Mucosa of stomach (tissue), 1 donor: ENCODE measurements around the gene B4GALNT4.
A peak's percentile ranks its signal among the peaks of the same experiment; 100 is the strongest.
"Not testable (repeated sequence)": the region's sequence is repeated elsewhere in the genome, so short reads cannot be mapped to it uniquely, and the experiment has no call there.

Source experiments
- H3K27me3 ChIP-seq: one replicate; pipeline ENCODE4 v1.7.0; 2013; ENCODE audit warnings: mild to moderate bottlenecking, low read length; ENCODE audit not compliant: control insufficient read depth, insufficient read depth
- H3K36me3 ChIP-seq: one replicate; pipeline ENCODE4 v1.7.0; 2013; ENCODE audit warnings: low read length; ENCODE audit not compliant: control insufficient read depth, insufficient read depth
- H3K4me1 ChIP-seq: one replicate; pipeline ENCODE4 v1.7.0; 2013; ENCODE audit warnings: mild to moderate bottlenecking, low read length; ENCODE audit not compliant: control insufficient read depth, insufficient read depth
- H3K4me3 ChIP-seq: one replicate; pipeline ENCODE4 v1.7.0; 2013; ENCODE audit warnings: low read length
- H3K9ac ChIP-seq: one replicate; pipeline ENCODE4 v1.7.0; 2013; ENCODE audit warnings: mild to moderate bottlenecking, low read length, moderate library complexity
- H3K9me3 ChIP-seq: one replicate; pipeline ENCODE4 v1.7.0; 2013; ENCODE audit warnings: mild to moderate bottlenecking, low read length, moderate library complexity; ENCODE audit not compliant: control insufficient read depth
- donor health status: Pancreatic carcinoma.

B4GALNT4 gene

DNA sequence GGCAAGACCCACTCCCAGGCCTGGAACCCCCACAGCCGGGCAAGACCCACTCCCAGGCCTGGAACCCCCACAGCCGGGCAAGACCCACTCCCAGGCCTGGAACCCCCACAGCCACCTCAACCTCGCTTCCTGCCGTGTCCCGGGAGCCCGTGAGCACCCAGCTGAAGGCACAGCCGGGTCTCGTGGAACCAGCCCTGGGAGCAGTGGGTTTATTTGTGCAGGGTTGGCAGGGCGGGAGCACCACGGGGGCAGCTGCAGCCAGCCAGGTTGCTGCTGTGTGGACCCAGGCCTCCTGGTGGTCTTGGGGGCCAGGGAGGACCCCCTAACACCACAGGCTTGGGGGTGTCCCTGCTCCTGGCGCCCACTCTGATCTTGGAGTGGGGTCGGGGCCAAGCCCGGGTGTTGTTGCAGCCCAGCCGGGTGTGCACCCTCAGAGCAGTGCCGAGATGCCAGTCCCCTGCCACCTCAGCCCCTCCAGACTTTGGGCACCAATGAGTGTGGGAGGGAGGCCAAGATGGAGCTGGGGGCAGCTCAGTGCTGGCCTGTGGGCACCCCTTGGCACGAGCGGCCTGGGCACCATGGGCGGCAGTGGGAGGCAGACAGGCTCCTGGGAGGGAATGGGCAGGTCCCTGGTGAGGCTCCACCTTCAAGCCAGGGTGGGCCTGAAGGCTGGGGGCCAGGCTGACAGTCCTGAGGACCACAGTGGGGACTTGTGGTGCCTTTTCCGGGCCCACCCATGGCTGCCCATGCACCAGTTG lies 16.5 kb downstream of the B4GALNT4 start:
- Histone ChIP-seq H3K9ac (no peak overlapping the region), H3K27me3 (peaks cover 16% of the 10 kb centered on the region), H3K4me3 (no peak overlapping the region), H3K36me3 (no peaks in the 10 kb centered on the region), H3K4me1 (no peaks in the 10 kb centered on the region), H3K9me3 (no peaks in the 10 kb centered on the region)

DNA sequence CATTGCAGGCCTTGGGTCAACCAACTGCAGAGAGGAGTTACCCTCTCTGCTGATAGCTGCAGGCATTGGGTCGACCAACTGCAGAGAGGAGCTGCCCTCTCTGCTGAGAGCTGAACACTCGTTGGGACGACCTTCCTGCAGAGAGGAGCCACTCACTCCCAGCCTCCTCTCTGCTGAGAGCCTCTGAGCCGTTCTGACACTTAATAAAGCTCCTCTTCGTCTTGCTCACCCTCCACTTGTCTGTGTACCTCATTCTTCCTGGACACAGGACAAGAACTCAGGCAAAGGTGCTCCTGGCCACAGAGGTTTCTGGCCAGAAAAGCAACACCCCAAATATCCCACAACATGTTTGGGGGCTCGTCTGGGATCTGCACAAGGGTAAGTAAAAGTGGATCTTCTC lies 17.2 kb downstream of the B4GALNT4 start:
- H3K4me3 ChIP-seq, result no peak overlapping the region
- no peaks in the 10 kb centered on the region for H3K9me3 ChIP-seq
- no peak overlapping the region for H3K9ac ChIP-seq
- peaks cover 16% of the 10 kb centered on the region for H3K27me3 ChIP-seq
- no peaks in the 10 kb centered on the region for H3K36me3 ChIP-seq
- peaks cover 3% of the 10 kb centered on the region for H3K4me1 ChIP-seq

DNA sequence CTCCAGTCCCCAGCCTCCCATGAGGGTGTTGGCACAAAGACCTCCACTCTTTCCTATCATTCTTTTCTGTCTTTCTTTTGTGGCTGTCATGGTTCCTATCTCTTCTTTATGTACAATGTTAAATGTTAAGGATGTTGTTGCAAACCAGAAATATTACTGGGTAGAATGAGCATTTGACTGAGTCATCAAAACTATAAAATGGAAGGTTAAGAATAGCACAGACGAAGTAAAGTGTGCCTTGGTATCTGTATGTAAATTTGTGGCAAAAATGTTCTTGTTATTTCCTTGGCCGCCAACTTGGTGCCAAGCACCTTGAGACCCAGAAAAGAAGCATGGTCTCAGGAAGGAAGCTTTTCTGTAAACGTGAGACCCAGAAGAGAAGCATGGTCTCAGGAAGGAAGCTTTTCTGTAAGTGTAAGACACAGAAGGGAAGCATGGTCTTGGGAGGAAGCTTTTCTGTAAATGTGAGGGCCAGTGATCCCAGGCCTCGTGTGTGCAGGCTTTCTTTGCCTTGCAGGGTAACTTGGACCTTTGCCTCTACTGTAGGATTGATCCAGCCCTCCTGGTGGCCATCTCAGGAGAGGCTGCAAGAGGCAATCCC lies 18.0 kb downstream of the B4GALNT4 start:
- Histone ChIP-seq H3K36me3 (no peaks in the 10 kb centered on the region), H3K4me3 (no peak overlapping the region), H3K9me3 (no peaks in the 10 kb centered on the region), H3K9ac (no peak overlapping the region), H3K4me1 (peaks cover 3% of the 10 kb centered on the region), H3K27me3 (peaks cover 16% of the 10 kb centered on the region)

DNA sequence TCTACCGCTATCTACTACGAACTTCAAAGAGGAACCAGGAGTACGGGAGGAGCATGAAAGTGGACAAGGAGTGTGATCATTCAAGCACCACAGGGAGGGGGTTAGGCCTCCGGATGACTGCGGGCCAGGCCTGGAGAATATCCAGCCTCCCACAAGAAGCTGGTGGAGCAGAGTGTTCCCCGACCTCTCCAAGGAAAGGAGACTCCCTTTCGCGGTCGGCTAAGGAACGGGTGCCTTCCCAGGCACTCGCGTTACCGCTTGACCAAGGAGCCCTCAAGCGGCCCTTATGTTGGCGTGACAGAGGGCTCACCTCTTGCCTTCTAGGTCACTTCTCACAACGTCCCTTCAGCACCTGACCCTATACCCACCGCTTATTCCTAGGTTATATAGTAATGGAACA lies 20.1 kb downstream of the B4GALNT4 start:
- H3K9me3 ChIP-seq, H3K4me3 ChIP-seq, H3K36me3 ChIP-seq, H3K9ac ChIP-seq: not testable (repeated sequence)
- H3K4me1 ChIP-seq, result peaks cover 16% of the 10 kb centered on the region
- peaks cover 11% of the 10 kb centered on the region for H3K27me3 ChIP-seq

- Histone ChIP-seq H3K4me3 (no peak overlapping the region), H3K36me3 (no peaks in the 10 kb centered on the region), H3K27me3 (peaks cover 11% of the 10 kb centered on the region), H3K4me1 (peaks cover 16% of the 10 kb centered on the region), H3K9me3 (no peaks in the 10 kb centered on the region), H3K9ac (no peak overlapping the region)
These were observed 20.9 kb downstream of the B4GALNT4 start for GRCh38 chr11:390175-390574.

GRCh38 chr11:391117-392017 lies 22.1 kb downstream of the B4GALNT4 start:
- H3K9me3 ChIP-seq, result no peaks in the 10 kb centered on the region

GRCh38 chr11:392102-392777 lies 22.9 kb downstream of the B4GALNT4 start:
- Histone ChIP-seq H3K9ac (no peak overlapping the region), H3K4me1 (peaks cover 28% of the 10 kb centered on the region), H3K27me3 (peaks cover 11% of the 10 kb centered on the region), H3K9me3 (no peaks in the 10 kb centered on the region), H3K36me3 (no peaks in the 10 kb centered on the region), H3K4me3 (no peak overlapping the region)

More at GRCh38 chr11:391117-392017, 22.1 kb downstream of the B4GALNT4 start:
- H3K9ac ChIP-seq, result no peak overlapping the region
- H3K4me3 ChIP-seq, result no peak overlapping the region
- peaks cover 11% of the 10 kb centered on the region for H3K27me3 ChIP-seq
- peaks cover 28% of the 10 kb centered on the region for H3K4me1 ChIP-seq
- H3K36me3 ChIP-seq, result no peaks in the 10 kb centered on the region

DNA sequence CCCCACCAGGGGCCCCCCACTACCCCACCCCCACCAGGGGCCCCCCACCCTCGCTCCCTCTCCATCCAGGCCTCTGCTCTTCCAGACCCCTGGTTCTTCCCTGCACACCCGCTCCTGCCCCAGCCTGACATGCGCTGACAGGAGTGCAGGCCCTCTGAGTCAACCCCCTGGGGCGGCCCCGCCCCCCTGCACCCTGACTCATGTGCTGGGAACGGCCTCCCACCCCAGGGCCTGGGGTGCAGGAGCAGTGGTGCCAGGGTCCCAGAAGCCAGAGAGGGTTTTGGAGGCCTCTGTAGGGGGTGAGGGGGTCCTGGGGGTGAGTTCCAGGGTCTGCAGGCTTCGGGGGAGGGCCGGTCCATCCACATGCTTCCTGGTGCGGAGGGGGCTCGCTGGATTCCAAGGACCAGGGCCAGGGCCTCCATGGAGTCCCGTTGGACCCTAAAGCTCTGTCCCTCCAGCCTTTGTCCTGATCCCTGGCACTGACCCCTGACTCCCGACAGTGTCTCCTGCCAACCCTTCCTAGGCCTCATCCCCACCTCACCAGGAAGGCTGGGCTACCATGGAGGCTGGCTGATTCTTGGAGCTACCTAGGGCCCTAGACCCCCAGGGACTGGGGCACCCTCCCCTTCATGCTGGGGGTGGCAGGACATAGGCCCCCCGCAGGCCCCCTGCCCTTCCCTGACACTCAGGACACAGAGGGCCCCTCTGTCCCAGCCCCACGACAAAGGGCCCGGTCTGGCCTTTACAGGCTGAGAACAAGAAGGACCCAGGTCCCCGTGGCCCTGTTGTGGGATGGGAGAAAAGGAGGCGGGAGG lies 24.1 kb downstream of the B4GALNT4 start:
- Histone ChIP-seq H3K4me1 (peaks cover 28% of the 10 kb centered on the region), H3K4me3 (peak overlapping the region; percentile 71), H3K27me3 (peaks cover 4% of the 10 kb centered on the region), H3K36me3 (no peaks in the 10 kb centered on the region), H3K9ac (peak overlapping the region; percentile 91), H3K9me3 (no peaks in the 10 kb centered on the region)

DNA sequence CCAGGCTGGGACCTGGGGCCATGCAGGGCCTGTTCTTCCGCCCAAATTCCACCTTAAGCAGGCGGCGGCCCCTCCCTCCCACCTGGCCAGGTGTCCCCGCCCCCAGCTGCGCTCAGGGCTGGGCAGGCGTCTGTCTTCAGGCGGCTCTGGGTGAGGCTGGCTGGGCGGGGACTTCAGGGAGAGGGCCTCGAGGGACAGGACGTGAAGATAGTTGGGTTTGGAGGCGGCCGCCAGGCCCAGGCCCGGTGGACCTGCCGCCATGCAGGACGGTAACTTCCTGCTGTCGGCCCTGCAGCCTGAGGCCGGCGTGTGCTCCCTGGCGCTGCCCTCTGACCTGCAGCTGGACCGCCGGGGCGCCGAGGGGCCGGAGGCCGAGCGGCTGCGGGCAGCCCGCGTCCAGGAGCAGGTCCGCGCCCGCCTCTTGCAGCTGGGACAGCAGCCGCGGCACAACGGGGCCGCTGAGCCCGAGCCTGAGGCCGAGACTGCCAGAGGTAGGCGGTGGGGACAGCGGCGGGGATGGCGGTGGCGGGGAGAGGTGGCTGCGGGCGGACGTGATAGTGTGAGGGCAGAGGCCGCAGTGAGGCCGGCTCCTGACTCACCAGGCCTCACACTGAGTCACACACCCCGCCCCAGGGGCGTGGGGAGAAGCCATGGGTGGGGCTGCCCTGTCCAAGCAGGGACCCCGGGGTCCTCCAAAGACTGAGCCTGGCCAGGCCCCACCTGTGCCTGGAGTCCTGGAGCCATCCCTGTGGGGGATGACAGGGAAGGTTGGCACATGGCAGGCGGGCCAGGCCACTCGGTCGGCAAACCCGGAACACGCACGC lies 24.9 kb downstream of the B4GALNT4 start, which contains the start of gene PKP3:
Gene PKP3 (plus strand): TSS at position 176 of the 824 bp plus-strand sequence. CDS start 84 bp downstream, at position 260.
- Histone ChIP-seq H3K4me3 (peak within 1 kb of the TSS; percentile 71), H3K9ac (peak within 1 kb of the TSS; percentile 91), H3K4me1 (peaks cover 28% of the 10 kb centered on the region), H3K27me3 (no peaks in the 10 kb centered on the region), H3K9me3 (no peaks in the 10 kb centered on the region), H3K36me3 (no peaks in the 10 kb centered on the region)

- Histone ChIP-seq H3K9ac (peak overlapping the region; percentile 91), H3K27me3 (no peaks in the 10 kb centered on the region), H3K9me3 (no peaks in the 10 kb centered on the region), H3K36me3 (no peaks in the 10 kb centered on the region), H3K4me3 (peak overlapping the region; percentile 71), H3K4me1 (peaks cover 28% of the 10 kb centered on the region)
These were observed 25.8 kb downstream of the B4GALNT4 start for GRCh38 chr11:394858-395655.
